ENCODE measurements around the gene CTNS. TPM values are rescaled to one million over a fixed set of nuclear protein-coding genes. Genes with fewer than 3 reads are reported as not detected.

CTNS gene
- total and polyA plus RNA-seq, 2 of the 13 experiments (the other 11 are each of a cell fraction or from before 2014, with no cell fraction given): 9.5 to 13.7 TPM

GRCh38 chr17:3647251-3647650, 10.7 kb downstream of the CTNS start (continued):
- TF ChIP-seq HMGXB4 (CRISPR knock-in tag; IDR thresholded peaks at IDR 0.05; ENCODE audit: borderline replicate concordance in 1 of 2, low read depth in 1 of 2): no peak
- TF ChIP-seq ZHX2 (IDR thresholded peaks at IDR 0.05; ENCODE audit: low read depth): no peak
- TF ChIP-seq ZHX2 (CRISPR knock-in tag; IDR thresholded peaks at IDR 0.05; ENCODE audit: borderline replicate concordance): no peak
- no peak for TF ChIP-seq ZNF619 (CRISPR knock-in tag; IDR thresholded peaks at IDR 0.05)
- TF ChIP-seq LCORL (IDR thresholded peaks at IDR 0.05): no peak
- no peak for TF ChIP-seq LCORL (CRISPR knock-in tag; IDR thresholded peaks at IDR 0.05)
- TF ChIP-seq SMC3 (IDR thresholded peaks at IDR 0.05; ENCODE audit: low read length): no peak
- no peak for TF ChIP-seq HIVEP1 (CRISPR knock-in tag; IDR thresholded peaks at IDR 0.05)
- no peak for TF ChIP-seq SRSF4 (IDR thresholded peaks at IDR 0.05; ENCODE audit: low read depth, low read length, poor library complexity, severe bottlenecking)
- no peak for TF ChIP-seq PAF1 (CRISPR knock-in tag; IDR thresholded peaks at IDR 0.05)
- TF ChIP-seq ZNF17 (CRISPR knock-in tag; IDR thresholded peaks at IDR 0.05): no peak
- no peak for TF ChIP-seq ZNF142 (CRISPR knock-in tag; IDR thresholded peaks at IDR 0.05)
- no peak for TF ChIP-seq NFE2 (CRISPR knock-in tag; IDR thresholded peaks at IDR 0.05)
- TF ChIP-seq ZNF616 (CRISPR knock-in tag; IDR thresholded peaks at IDR 0.05; ENCODE audit: low read depth): no peak
- TF ChIP-seq PHF20 (CRISPR knock-in tag; IDR thresholded peaks at IDR 0.05): no peak
- no peak for TF ChIP-seq JARID2 (CRISPR knock-in tag; IDR thresholded peaks at IDR 0.05; ENCODE audit: insufficient replicate concordance)

Measured in HepG2 (cell line).